OCI-LY3 (cell line): ENCODE results near the gene ALDH9A1.
"Not testable (repeated sequence)": the region's sequence is repeated elsewhere in the genome, so short reads cannot be mapped to it uniquely, and the experiment has no call there.

Experiments
- H2AFZ ChIP-seq: fragments of 200-600, 300-600 bp; shearing (Covaris generic); 2 replicates; pipeline ENCODE4 v1.6.0; 2014; ENCODE audit warnings: antibody characterized with exemption, low read depth, low read length
- H3K27ac ChIP-seq: fragments of 200-600, 300-600 bp; sonication (generic); 2 replicates; pipeline ENCODE4 v1.5.1; 2014; ENCODE audit warnings: mild to moderate bottlenecking, low read length, moderate library complexity, mixed read lengths
- H3K27me3 ChIP-seq: fragments of 200-600, 300-600 bp; sonication (generic); 2 replicates; pipeline ENCODE4 v1.6.1; 2014; ENCODE audit warnings: low read depth, low read length, mixed read lengths
- H3K36me3 ChIP-seq: fragments of 200-600, 300-600 bp; sonication (generic); replicated peaks from 2 replicates; pipeline ENCODE3; 2014; ENCODE audit warnings: low read depth, low read length, mixed read lengths
- H3K4me1 ChIP-seq: fragments of 300-600, 200-600 bp; sonication (generic); 2 replicates; pipeline ENCODE4 v1.6.1; 2014; ENCODE audit warnings: low read length, mixed read lengths
- H3K4me2 ChIP-seq: fragments of 200-600, 300-600 bp; sonication (generic); 2 replicates; pipeline ENCODE4 v1.6.1; 2014; ENCODE audit warnings: low read length, mixed read lengths
- H3K4me3 ChIP-seq: fragments of 300-600, 200-600 bp; sonication (generic); 2 replicates; pipeline ENCODE4 v1.5.1; 2014; ENCODE audit warnings: antibody characterized with exemption, mild to moderate bottlenecking, low read length, moderate library complexity
- H3K79me2 ChIP-seq: fragments of 300-600, 200-600 bp; shearing (Covaris generic); 2 replicates; pipeline ENCODE4 v1.6.1; 2014; ENCODE audit warnings: mild to moderate bottlenecking, low read length, mixed read lengths
- H3K9ac ChIP-seq: fragments of 300-600, 200-600 bp; shearing (Covaris generic); 2 replicates; pipeline ENCODE4 v1.6.0; 2014; ENCODE audit warnings: mild to moderate bottlenecking, low read length, moderate library complexity
- H3K9me3 ChIP-seq: fragments of 200-600, 300-600 bp; shearing (Covaris generic); 2 replicates; pipeline ENCODE4 v1.6.1; 2014; ENCODE audit warnings: low read length, mixed read lengths; ENCODE audit not compliant: insufficient read depth
- H4K20me1 ChIP-seq: fragments of 200-600, 300-600 bp; sonication (generic); 2 replicates; pipeline ENCODE4 v1.6.1; 2016; ENCODE audit warnings: low read length, mixed read lengths; ENCODE audit not compliant: insufficient read depth
- EZH2phosphoT487 ChIP-seq: fragments of 200-600 bp; shearing (Covaris generic); IDR thresholded peaks from 2 replicates; pipeline ENCODE4 v1.6.1; 2018; ENCODE audit warnings: antibody characterized with exemption, mixed run types, low read depth
- TF ChIP-seq, protein P1 (sequence below): fragments of 200-600, 300-600 bp; sonication (generic); IDR thresholded peaks from 2 replicates; pipeline ENCODE4 v1.5.1; 2014; ENCODE audit warnings: antibody characterized with exemption, low read length, low read depth

Gene ALDH9A1

DNA sequence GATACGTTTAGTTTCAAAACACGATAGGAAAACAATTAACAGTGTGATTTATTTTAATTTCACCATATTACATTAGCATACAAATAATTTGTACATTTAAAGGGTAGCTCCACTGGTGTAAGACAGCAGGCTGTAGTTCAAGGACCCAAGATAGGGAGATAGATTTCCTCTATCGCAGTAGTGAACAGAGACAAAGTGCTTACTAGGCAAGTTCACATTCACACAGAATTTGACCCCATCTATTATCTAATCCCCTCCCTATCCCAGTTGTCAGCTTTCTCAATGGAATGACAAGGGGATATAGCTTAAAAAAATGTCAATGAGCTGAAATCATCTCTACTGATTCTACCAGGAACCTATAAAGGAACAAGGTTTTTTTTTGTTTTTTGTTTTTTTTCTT, 36.2 kb downstream of the ALDH9A1 start:
- no peak overlapping the region for H2AFZ ChIP-seq
- H3K4me1 ChIP-seq, result peaks cover 15% of the 10 kb centered on the region
- no peak for TF ChIP-seq EZH2phosphoT487
- TF ChIP-seq, protein P1, sequence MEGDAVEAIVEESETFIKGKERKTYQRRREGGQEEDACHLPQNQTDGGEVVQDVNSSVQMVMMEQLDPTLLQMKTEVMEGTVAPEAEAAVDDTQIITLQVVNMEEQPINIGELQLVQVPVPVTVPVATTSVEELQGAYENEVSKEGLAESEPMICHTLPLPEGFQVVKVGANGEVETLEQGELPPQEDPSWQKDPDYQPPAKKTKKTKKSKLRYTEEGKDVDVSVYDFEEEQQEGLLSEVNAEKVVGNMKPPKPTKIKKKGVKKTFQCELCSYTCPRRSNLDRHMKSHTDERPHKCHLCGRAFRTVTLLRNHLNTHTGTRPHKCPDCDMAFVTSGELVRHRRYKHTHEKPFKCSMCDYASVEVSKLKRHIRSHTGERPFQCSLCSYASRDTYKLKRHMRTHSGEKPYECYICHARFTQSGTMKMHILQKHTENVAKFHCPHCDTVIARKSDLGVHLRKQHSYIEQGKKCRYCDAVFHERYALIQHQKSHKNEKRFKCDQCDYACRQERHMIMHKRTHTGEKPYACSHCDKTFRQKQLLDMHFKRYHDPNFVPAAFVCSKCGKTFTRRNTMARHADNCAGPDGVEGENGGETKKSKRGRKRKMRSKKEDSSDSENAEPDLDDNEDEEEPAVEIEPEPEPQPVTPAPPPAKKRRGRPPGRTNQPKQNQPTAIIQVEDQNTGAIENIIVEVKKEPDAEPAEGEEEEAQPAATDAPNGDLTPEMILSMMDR, result no peak
- H3K4me3 ChIP-seq, result no peak overlapping the region
- H3K79me2 ChIP-seq, result no peaks in the 10 kb centered on the region
- no peak overlapping the region for H3K4me2 ChIP-seq
- no peaks in the 10 kb centered on the region for H3K9me3 ChIP-seq
- no peak overlapping the region for H3K27ac ChIP-seq
- H3K9ac ChIP-seq, result no peak overlapping the region
- peaks cover 63% of the 10 kb centered on the region for H3K36me3 ChIP-seq
- peaks cover 7% of the 10 kb centered on the region; the same call in 1 of the 2 replicates for H4K20me1 ChIP-seq
- no peaks in the 10 kb centered on the region for H3K27me3 ChIP-seq

DNA sequence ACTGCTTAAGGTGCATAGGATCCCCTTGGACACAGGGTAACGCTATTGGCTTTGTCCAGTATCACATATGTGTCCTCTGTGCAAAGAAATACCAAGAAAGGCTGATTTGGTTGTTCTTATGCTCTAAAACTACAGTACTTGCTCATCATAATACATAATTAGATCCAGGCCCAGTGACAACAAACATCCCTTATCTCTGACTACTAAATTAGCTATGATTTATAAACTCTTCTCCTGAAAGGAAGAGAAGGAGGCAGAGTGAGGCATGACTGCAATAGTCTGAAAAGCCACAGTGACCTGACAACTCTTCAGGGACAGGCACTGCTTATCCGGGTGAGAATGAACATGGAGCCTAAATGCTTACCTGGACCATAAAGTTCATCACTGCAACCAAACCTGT, 36.7 kb downstream of the ALDH9A1 start:
- peaks cover 7% of the 10 kb centered on the region; the same call in 1 of the 2 replicates for H4K20me1 ChIP-seq
- no peak for TF ChIP-seq EZH2phosphoT487
- TF ChIP-seq, protein P1, result no peak
- no peaks in the 10 kb centered on the region for H3K79me2 ChIP-seq
- H2AFZ ChIP-seq, result no peak overlapping the region
- peaks cover 15% of the 10 kb centered on the region for H3K4me1 ChIP-seq
- no peak overlapping the region for H3K4me3 ChIP-seq
- H3K27me3 ChIP-seq, result no peaks in the 10 kb centered on the region
- peaks cover 59% of the 10 kb centered on the region for H3K36me3 ChIP-seq
- H3K9me3 ChIP-seq, result no peaks in the 10 kb centered on the region
- no peak overlapping the region for H3K4me2 ChIP-seq
- no peak overlapping the region for H3K27ac ChIP-seq
- no peak overlapping the region for H3K9ac ChIP-seq

DNA sequence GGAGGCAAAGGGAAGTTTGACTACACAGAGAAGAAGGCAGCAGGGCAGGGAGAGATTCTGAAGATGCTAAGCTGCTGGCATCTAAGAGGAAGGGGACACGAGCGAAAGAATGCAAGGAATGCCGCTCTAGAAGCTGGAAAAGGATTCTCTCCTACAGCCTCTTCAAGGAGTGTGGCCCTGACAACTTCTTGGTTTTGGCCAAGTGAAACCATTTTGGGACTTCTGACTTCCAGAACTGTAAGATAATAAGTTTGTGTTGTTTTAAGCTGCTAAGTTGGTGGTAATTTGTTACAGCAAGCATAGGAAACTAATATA, 38.8 kb downstream of the ALDH9A1 start:
- peak overlapping the region; percentile 23; the same call in 1 of the 2 replicates for H3K4me2 ChIP-seq
- no peak overlapping the region for H2AFZ ChIP-seq
- H4K20me1 ChIP-seq, result peaks cover 7% of the 10 kb centered on the region; the same call in 1 of the 2 replicates
- peaks cover 15% of the 10 kb centered on the region for H3K4me1 ChIP-seq
- H3K27ac ChIP-seq, result no peak overlapping the region
- H3K9me3 ChIP-seq, result no peaks in the 10 kb centered on the region
- H3K36me3 ChIP-seq, result peaks cover 45% of the 10 kb centered on the region
- no peaks in the 10 kb centered on the region for H3K27me3 ChIP-seq
- TF ChIP-seq EZH2phosphoT487, result no peak
- TF ChIP-seq, protein P1, result no peak
- H3K4me3 ChIP-seq, result no peak overlapping the region
- no peaks in the 10 kb centered on the region for H3K79me2 ChIP-seq
- no peak overlapping the region for H3K9ac ChIP-seq

DNA sequence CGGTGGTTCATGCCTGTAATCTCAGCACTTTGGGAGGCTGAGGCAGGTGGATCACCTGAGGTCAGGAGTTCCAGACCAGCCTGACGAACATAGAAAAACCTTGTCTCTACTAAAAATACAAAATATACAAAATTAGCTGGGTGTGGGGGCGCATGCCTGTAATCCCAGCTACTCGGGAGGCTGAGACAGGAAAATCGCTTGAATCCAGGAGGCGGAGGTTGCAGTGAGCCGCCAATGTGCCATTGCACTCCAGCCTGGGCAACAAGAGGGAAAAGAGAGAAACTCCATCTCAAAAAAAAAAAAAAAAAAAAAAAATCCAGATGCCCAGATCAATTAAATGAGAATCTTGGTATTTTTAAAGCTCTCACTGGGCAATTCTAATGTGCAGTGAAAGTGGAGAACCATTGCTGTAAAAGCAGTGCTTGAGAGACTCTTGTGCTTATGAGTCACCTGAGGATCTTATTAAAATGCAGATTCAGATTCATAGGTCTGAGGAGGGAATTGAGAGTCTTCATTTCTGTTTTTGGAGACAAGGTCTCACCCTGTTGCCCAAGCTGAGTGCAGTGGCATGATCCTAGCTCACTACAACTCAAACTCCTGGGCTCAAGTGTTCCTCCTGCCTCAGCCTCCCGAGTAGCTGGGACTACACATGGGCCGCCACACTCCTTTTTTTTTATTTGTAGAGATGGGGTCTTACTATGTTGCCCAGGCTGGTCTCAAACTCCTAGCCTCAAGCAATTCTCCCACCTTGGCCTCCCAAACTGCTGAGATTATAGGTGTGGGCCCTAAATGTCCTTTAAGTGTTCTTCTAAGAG, 39.4 kb downstream of the ALDH9A1 start:
- not testable (repeated sequence) for H3K79me2 ChIP-seq, H3K27ac ChIP-seq, H3K9me3 ChIP-seq, H3K27me3 ChIP-seq, H2AFZ ChIP-seq, H3K4me3 ChIP-seq, H3K9ac ChIP-seq, H4K20me1 ChIP-seq
- H3K4me2 ChIP-seq, result peak overlapping the region; percentile 23; the same call in 1 of the 2 replicates
- peaks cover 42% of the 10 kb centered on the region for H3K36me3 ChIP-seq
- H3K4me1 ChIP-seq, result peaks cover 15% of the 10 kb centered on the region
